HCT116 (cell line): ENCODE measurements around the gene MYBL2. TPM values are rescaled to one million over a fixed set of nuclear protein-coding genes. Genes with fewer than 3 reads are reported as not detected.

Source experiments
- ATAC-seq: fragments of 200-7000 bp; cut with Tn5 transposase; 2 replicates; pipeline ENCODE4 v1.9.1; 2020; ENCODE audit warnings: mild to moderate bottlenecking, moderate library complexity
- BruUV-seq: library from RNA; stranded (reverse); fragments of 400-500 nt; replicated peaks from 2 replicates; lab custom pipeline; 2021; lab: Mats Ljungman, UMichigan
- CTCF ChIA-PET: fragments of 300-600 bp; sonication (Branson Sonifier 250); formaldehyde crosslinking; loops from one replicate; lab custom pipeline; 2021; ENCODE audit warnings: antibody characterized with exemption; lab: Charles Lee
- POLR2A ChIA-PET: fragments of 300-600, 350-600 bp; sonication (Branson Sonifier 250); formaldehyde crosslinking; loops from one replicate; lab custom pipeline; 2021; ENCODE audit warnings: antibody characterized with exemption; lab: Charles Lee
- RAD21 ChIA-PET, 2 experiments: fragments of 300-600 bp; sonication (Branson Sonifier 250); formaldehyde crosslinking; loops; one replicate each; lab custom pipeline; 2023; ENCODE audit warnings: low total read pairs in 2 of 2; ENCODE audit not compliant: uncharacterized antibody in 2 of 2, unreplicated experiment in 2 of 2, low non-redundant PET in 1 of 2; lab: Charles Lee
- DNase-seq: peaks from one replicate; pipeline ENCODE4 v3.0.0-alpha.2; 2010; ENCODE audit warnings: low read depth, low spot score
- H2AFZ ChIP-seq: fragments of 200-600 bp; shearing (Covaris generic), sonication (generic); 2 replicates; pipeline ENCODE4 v1.6.1; 2017; ENCODE audit warnings: low read depth, mixed run types, mixed read lengths, antibody characterized with exemption, low read length; ENCODE audit not compliant: poor library complexity, severe bottlenecking
- H3K27ac ChIP-seq: 2 replicates; pipeline ENCODE4 v1.5.1; 2012; ENCODE audit warnings: low read depth, low read length
- H3K27me3 ChIP-seq: fragments of 200-600 bp; sonication (generic); 2 replicates; pipeline ENCODE4 v1.6.1; 2016; ENCODE audit warnings: mixed run types, low read length, mixed read lengths; ENCODE audit not compliant: insufficient read depth
- H3K36me3 ChIP-seq, 2 experiments: fragments of 200-500 bp in 1 of 2; fragments of 200-600 bp in 1 of 2; sonication (Bioruptor generic) in 1 of 2; sonication (generic) in 1 of 2; 2 replicates each; pipeline versions ENCODE4 v1.5.1 to v1.6.1; 2014 to 2016; ENCODE audit warnings: low read length in 2 of 2, inconsistent platforms in 1 of 2, mixed read lengths in 1 of 2, mixed run types in 1 of 2; ENCODE audit not compliant: insufficient read depth in 2 of 2, control insufficient read depth in 1 of 2
- H3K4me1 ChIP-seq, 2 experiments: fragments of 200-600 bp in 1 of 2; sonication (generic) in 1 of 2; 2 replicates each; pipeline versions ENCODE4 v1.5.1 to v1.6.1; 2012 to 2017; ENCODE audit warnings: low read length in 2 of 2, inconsistent platforms in 1 of 2, mild to moderate bottlenecking in 1 of 2, mixed read lengths in 1 of 2, mixed run types in 1 of 2, moderate library complexity in 1 of 2; ENCODE audit not compliant: insufficient read depth in 2 of 2, control insufficient read depth in 1 of 2
- H3K4me2 ChIP-seq: fragments of 200-600 bp; sonication (generic); 2 replicates; pipeline ENCODE4 v1.6.1; 2017; ENCODE audit warnings: mixed run types, low read length, mixed read lengths
- H3K4me3 ChIP-seq, 2 experiments: fragments of 200-600 bp in 1 of 2; sonication (generic) in 1 of 2; replicated peaks in 1 of 2; 2 replicates each; pipeline ENCODE4 v1.5.1; 2011 to 2016; ENCODE audit warnings: low read length in 2 of 2, control low read depth in 1 of 2, low read depth in 1 of 2, mild to moderate bottlenecking in 1 of 2, mixed read lengths in 1 of 2, mixed run types in 1 of 2
- H3K79me2 ChIP-seq: fragments of 200-600 bp; sonication (generic); 2 replicates; pipeline ENCODE4 v1.6.1; 2017; ENCODE audit warnings: mild to moderate bottlenecking, mixed run types, low read length, moderate library complexity, mixed read lengths; ENCODE audit not compliant: insufficient read depth
- H3K9ac ChIP-seq: fragments of 200-600 bp; sonication (generic); 2 replicates; pipeline ENCODE4 v1.6.1; 2016; ENCODE audit warnings: low read length, mixed read lengths
- H3K9me2 ChIP-seq: fragments of 200-600 bp; sonication (generic), shearing (Covaris generic); 2 replicates; pipeline ENCODE4 v1.6.1; 2017; ENCODE audit warnings: mixed run types, mild to moderate bottlenecking, moderate library complexity; ENCODE audit not compliant: insufficient read depth
- H3K9me3 ChIP-seq, 2 experiments: fragments of 200-500 bp in 1 of 2; fragments of 200-600 bp in 1 of 2; sonication (Bioruptor generic) in 1 of 2; sonication (generic) in 1 of 2; 2 replicates each; pipeline ENCODE4 v1.6.1; 2014 to 2017; ENCODE audit warnings: low read length in 2 of 2, mixed read lengths in 2 of 2, inconsistent platforms in 1 of 2, low read depth in 1 of 2, mild to moderate bottlenecking in 1 of 2, mixed run types in 1 of 2, moderate library complexity in 1 of 2; ENCODE audit not compliant: control insufficient read depth in 1 of 2, insufficient read depth in 1 of 2
- H4K20me1 ChIP-seq: fragments of 200-600 bp; sonication (generic), shearing (Covaris generic); 2 replicates; pipeline ENCODE4 v1.6.1; 2017; ENCODE audit warnings: mixed run types, mild to moderate bottlenecking, moderate library complexity; ENCODE audit not compliant: insufficient read depth
- CBX3 ChIP-seq: IDR thresholded peaks from 2 replicates; pipeline ENCODE4 v1.6.1; 2012; ENCODE audit warnings: low read depth
- CEBPB ChIP-seq: IDR thresholded peaks from 2 replicates; pipeline ENCODE4 v1.6.1; 2012; ENCODE audit warnings: low read depth
- EGR1 ChIP-seq: IDR thresholded peaks from 2 replicates; pipeline ENCODE4 v1.6.1; 2012; ENCODE audit warnings: low read depth
- ELF1 ChIP-seq: IDR thresholded peaks from 2 replicates; pipeline ENCODE4 v1.6.1; 2012; ENCODE audit warnings: low read depth, borderline replicate concordance
- EZH2phosphoT487 ChIP-seq: fragments of 200-600 bp; IDR thresholded peaks from 2 replicates; pipeline ENCODE4 v1.6.1; 2018; ENCODE audit warnings: antibody characterized with exemption, borderline replicate concordance
- FOSL1 ChIP-seq: IDR thresholded peaks from 2 replicates; pipeline ENCODE4 v1.6.1; 2012; ENCODE audit warnings: low read depth
- JUND ChIP-seq: IDR thresholded peaks from 2 replicates; pipeline ENCODE4 v1.6.1; 2012
- POLR2AphosphoS5 ChIP-seq: IDR thresholded peaks from 2 replicates; pipeline ENCODE4 v1.6.1; 2011; ENCODE audit warnings: mild to moderate bottlenecking, low read depth, low read length, moderate library complexity
- RAD21 ChIP-seq: IDR thresholded peaks from 2 replicates; pipeline ENCODE4 v1.6.1; 2012; ENCODE audit warnings: low read depth, mild to moderate bottlenecking
- SRF ChIP-seq: IDR thresholded peaks from 2 replicates; pipeline ENCODE4 v1.6.1; 2012; ENCODE audit warnings: low read depth
- ZFX ChIP-seq: fragments of 450-650 bp; IDR thresholded peaks from 2 replicates; pipeline ENCODE4 v1.6.1; 2017
- ZNF274 ChIP-seq: fragments of 200-500 bp; sonication (Bioruptor generic); IDR thresholded peaks from 2 replicates; pipeline ENCODE4 v1.6.1; 2014; ENCODE audit warnings: mild to moderate bottlenecking, low read depth, low read length, inconsistent platforms
- intact Hi-C: fragments of 100-400 bp; cut with micrococcal nuclease; formaldehyde crosslinking; loops from 2 replicates; pipeline ENCODE4 v1.10.0; 2022
- total RNA-seq: library from RNA; stranded (reverse); gene quantifications from one replicate; pipeline ENCODE4 v1.2.1, GENCODE V29; 2021; ENCODE audit not compliant: unreplicated experiment
- TF ChIP-seq, protein P1 (sequence below): IDR thresholded peaks from 2 replicates; pipeline ENCODE4 v1.6.1; 2011; ENCODE audit warnings: mild to moderate bottlenecking, low read length, moderate library complexity; ENCODE audit not compliant: insufficient replicate concordance; ENCODE audit errors: extremely low read depth
- TF ChIP-seq, protein P2 (sequence below): IDR thresholded peaks from 2 replicates; pipeline ENCODE4 v1.6.1; 2012
- TF ChIP-seq, protein P3 (sequence below): IDR thresholded peaks from 2 replicates; pipeline ENCODE4 v1.6.1; 2012

Gene MYBL2
- total RNA-seq, 1 experiment from 2014 or later: 92.1 TPM

DNA sequence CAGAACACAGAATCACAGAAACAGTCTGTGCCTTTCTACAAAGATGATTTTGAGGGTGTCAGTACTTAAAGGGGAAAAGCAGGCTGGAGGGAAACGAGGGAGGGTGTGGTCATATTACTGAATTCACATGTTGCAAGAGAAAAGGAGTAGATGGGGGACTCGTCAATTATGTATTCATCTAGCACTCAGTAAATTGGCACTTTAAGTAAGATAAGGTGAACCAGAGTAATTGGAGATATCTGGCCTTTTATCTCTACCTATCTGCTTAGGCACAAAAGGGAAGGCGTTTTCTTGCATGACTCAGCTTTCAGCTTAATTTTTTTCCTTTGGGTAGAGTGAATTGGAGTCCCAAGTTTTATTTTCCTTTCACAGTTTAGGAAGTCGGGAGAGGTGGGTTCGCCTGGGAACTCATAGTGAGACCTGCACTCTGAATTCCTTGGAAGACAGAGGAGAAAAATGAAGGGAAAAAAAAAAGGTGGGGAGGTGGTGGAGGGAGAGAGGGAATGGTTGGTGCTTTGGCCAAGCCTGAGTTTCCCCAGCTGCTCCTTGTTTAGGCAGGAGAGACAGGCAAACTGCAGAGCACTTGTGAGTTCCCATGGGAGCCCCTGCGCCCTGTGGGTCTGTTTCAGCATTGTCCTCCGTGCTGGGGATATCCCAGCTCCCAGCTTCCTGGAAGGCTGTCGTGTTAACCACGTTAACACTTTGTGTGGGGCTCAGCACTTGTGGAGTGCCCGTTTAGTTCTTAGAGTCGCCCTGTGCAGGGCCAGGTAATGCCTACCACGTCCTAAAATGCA lies 79.6 kb downstream of the MYBL2 start:
- H3K27me3 ChIP-seq: no peaks in the 10 kb centered on the region
- RAD21 ChIA-PET: no interaction called here
- intact Hi-C loops: no loop called here
- ATAC-seq (no peak), DNase-seq (no peak)
- no peaks in the 10 kb centered on the region for H3K9me3 ChIP-seq
- no peak overlapping the region for H3K4me3 ChIP-seq
- H4K20me1 ChIP-seq: no peaks in the 10 kb centered on the region
- CTCF ChIA-PET: no interaction called here
- peak overlapping the region; percentile 24 for H3K4me2 ChIP-seq
- H3K9ac ChIP-seq: no peak overlapping the region
- no peak for TF ChIP-seq ZFX
- no peak for TF ChIP-seq JUND
- no peak for TF ChIP-seq CEBPB
- TF ChIP-seq, protein P1, sequence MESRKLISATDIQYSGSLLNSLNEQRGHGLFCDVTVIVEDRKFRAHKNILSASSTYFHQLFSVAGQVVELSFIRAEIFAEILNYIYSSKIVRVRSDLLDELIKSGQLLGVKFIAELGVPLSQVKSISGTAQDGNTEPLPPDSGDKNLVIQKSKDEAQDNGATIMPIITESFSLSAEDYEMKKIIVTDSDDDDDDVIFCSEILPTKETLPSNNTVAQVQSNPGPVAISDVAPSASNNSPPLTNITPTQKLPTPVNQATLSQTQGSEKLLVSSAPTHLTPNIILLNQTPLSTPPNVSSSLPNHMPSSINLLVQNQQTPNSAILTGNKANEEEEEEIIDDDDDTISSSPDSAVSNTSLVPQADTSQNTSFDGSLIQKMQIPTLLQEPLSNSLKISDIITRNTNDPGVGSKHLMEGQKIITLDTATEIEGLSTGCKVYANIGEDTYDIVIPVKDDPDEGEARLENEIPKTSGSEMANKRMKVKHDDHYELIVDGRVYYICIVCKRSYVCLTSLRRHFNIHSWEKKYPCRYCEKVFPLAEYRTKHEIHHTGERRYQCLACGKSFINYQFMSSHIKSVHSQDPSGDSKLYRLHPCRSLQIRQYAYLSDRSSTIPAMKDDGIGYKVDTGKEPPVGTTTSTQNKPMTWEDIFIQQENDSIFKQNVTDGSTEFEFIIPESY: no peak
- TF ChIP-seq, protein P2, sequence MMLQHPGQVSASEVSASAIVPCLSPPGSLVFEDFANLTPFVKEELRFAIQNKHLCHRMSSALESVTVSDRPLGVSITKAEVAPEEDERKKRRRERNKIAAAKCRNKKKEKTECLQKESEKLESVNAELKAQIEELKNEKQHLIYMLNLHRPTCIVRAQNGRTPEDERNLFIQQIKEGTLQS: no peak
- TF ChIP-seq SRF: no peak
- no peak for TF ChIP-seq CBX3
- TF ChIP-seq FOSL1: no peak
- no peak for TF ChIP-seq POLR2AphosphoS5
- no peak for TF ChIP-seq ZNF274
- no peak for TF ChIP-seq RAD21
- TF ChIP-seq, protein P3, sequence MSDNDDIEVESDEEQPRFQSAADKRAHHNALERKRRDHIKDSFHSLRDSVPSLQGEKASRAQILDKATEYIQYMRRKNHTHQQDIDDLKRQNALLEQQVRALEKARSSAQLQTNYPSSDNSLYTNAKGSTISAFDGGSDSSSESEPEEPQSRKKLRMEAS: no peak
- TF ChIP-seq EZH2phosphoT487: no peak
- TF ChIP-seq EGR1: no peak
- no peak for TF ChIP-seq ELF1
- H3K27ac ChIP-seq: no peak overlapping the region
- no peaks in the 10 kb centered on the region for H3K79me2 ChIP-seq
- H3K36me3 ChIP-seq: no peaks in the 10 kb centered on the region
- no TSS peak for BruUV-seq
- H2AFZ ChIP-seq: peak overlapping the region; percentile 31
- H3K9me2 ChIP-seq: no peaks in the 10 kb centered on the region
- POLR2A ChIA-PET: no interaction called here
- H3K4me1 ChIP-seq: peaks cover 2 to 47% of the 10 kb centered on the region in 2 experiments; a peak in 3 of 4 replicates
